Measurements from ENCODE around the gene ADAMTS3. TPM values are rescaled to one million over a fixed set of nuclear protein-coding genes. Genes with fewer than 3 reads are reported as not detected.

Gene ADAMTS3
- under 1 TPM; 0.12 to 0.25 TPM for total RNA-seq
- long read RNA-seq, result 0 reads

DNA sequence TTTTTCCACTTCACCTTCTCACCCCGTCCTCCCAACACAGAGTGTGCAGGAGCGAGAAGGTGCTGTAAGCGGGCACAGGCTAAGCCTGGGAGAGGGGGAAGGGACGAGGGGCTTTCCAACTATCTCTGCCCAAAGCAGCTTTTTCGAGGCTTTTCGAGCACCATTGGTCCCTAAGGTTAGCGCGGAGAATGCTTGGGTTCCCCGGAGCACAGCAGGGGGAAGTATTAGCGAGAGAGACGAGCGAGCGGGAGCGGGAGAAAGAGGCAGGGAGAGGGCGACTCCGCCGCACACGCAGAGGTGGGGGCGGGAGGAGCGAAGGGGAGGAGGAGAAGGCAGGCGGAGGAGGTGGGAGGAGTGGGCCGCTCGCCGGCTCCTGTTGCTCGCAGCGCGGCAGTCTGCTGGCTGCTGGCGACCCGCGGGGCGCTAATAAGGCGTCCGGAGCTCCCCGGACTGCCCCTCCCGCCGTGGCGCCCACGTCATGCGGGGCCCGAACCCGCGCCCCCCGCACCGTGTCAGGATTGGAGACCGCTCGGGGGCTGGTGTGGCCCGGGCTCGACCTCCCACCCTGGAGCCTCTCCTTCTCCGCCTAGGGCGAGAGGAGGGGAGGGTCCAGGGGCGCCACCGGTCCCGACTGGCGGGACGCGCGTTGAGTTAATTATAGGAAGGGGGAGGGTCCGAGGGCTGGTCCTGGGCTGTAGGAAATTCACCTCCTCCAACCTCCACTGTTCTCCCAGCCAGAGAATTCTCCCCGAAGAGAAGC, at the start of gene ADAMTS3:
Gene ADAMTS3 (minus strand): TSS at position 263 of the 760 bp plus-strand sequence. CDS start 459 bp downstream, outside the sequence.
- intact Hi-C loops (cut with DNase I, micrococcal nuclease), result no loop called here
- peak; percentile 28 to 34 for DNase-seq
- ATAC-seq, result peak; percentile 48

DNA sequence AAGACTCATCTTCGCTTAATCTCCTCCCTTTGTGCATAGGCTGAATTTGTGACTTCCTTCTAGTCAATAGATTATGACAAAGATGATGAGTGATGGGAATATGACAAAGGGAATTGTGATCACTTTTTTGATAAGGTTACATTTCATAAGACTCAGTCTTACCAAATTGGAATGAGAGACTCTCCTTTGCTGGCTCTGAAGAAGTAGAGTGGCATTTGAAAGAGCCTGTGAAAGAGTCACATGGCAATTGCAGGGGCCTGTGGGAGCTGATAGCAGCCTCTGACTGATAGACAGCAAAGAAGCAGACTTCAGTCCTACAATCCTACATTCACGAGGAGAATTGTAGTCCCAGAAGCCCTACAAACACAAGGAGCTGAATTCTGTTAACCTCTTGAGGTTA, 44.9 kb upstream of the ADAMTS3 start:
- intact Hi-C loops (cut with DNase I, micrococcal nuclease), result no loop called here
- no peak for DNase-seq
- ATAC-seq, result no peak

DNA sequence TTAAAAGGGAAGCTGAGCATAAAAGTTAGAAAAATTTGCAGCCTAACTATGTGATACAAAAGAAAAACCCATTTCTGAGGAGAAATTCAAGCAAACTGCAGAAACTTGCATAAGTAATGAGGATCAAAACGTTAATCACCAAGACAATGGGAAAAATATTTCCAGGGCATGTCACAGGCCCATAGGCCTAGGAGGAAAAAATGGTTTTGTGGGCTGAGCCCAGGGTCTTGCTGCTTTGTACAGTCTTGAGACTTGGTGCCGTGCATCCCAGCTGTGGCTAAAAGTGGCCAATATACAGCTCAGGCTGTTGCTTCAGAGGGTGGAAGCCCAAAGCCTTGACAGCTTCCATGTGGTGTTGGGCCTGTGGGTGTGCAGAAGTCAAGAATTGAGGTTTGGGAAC, 37.7 kb upstream of the ADAMTS3 start:
- DNase-seq (no peak), ATAC-seq (no peak)
- intact Hi-C loops (cut with DNase I, micrococcal nuclease), result no loop called here

DNA sequence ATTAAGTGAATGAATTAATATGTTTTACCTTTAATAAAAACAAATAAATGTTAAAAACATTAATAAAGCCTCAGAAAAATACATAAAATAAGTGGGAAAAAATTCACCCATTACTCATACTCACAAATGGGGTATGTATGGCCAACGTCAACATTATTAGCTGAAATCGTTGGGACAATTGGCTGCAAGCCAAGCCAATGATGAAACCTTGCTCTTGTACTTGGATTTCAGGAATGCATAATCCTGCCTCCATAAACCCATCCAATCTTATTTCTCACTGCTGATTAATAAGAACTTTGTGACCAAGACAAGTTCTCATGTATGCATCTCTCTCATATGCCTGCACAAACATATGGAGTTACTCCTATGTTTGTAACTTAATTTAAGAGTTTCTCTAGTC, 35.3 kb upstream of the ADAMTS3 start:
- intact Hi-C loops (cut with DNase I, micrococcal nuclease), result no loop called here
- no peak for DNase-seq
- ATAC-seq, result no peak

DNA sequence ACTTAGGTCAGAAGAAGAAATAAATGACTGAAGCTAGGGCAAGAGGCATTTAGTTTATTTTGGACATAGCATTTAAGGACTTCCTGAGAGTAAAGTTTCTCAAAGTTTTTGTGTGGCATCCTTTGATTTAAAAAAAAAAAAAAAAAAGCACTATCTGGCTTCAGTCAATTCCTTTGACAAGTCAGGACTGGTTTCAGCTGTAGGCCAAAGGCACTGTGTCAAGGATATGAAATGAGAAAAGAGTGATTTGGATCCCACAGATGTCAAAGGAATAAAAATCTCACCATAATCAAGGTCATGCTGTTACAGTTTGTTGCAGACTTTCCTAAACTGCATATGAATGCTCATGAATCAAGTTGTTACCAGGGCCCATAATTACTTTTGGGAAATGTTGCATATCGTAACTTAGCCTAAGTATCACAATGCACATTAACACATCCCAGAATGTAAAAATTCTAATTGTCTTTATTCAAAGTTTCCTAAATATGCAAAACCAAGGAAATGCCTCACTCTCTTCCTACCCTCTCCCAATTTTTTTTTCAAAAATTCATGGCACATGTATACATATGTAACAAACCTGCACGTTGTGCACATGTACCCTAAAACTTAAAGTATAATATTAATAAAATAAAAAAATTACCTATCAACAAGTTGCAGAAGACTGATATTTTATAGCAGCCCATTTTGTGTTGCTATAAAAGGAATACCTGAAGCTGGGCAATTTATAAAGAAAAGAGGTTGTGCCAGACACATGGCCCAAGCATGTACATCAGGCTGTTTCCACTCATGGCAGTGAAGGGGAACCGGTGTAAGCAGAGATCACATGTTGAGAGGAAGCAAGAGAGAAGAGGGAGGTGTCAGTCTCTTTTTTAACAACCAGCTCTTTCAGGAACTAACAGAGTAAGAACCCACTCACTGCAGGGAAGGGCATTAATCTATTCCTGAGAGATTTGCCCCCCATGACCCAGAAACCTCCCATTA, 33.7 kb upstream of the ADAMTS3 start:
- no peak for ATAC-seq
- no peak for DNase-seq
- intact Hi-C loops (cut with DNase I, micrococcal nuclease), result no loop called here

DNA sequence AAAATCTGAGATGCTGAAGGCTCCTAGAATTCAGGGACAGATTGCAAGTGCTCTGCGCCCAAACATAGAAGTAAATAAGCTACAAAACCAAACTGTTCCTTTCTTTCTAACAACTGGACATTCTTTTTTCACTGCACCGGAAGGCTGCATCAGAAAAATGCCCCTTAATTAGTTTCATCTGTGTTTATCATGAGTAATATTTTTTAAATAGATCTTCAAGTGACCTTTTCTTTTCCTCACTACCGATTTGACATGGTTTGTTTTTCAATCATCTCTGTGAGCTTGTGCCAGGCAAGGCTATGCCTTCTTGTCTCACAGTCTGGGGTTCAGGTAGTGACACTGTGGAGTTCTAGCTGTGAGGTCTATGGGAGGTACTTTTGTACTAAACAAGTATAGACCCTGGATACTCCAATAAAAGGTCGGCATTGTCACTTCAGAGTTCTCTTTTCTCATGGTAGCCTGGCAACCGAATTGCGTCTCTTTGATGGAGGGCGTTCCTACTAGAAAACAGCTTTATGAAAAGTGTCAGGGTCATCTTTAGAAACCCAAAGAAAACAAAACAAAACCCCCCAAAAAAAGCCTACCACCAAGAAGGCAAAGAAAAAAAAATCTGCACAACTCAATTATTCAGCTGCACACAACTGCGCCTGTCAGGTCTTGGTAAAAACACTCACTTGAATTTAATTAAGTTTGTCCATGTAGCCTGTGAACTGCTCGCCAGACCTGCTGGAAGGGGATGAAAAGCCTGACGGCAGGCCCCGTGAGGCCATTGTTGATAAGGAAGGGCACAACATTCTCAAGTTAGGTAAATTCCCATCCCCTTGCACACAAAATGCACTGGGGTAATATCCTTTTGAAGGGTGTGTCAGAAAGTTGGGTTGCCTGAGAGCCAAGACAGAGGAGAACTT, 22.8 kb upstream of the ADAMTS3 start:
- intact Hi-C loops (cut with DNase I, micrococcal nuclease), result no loop called here
- DNase-seq (no peak), ATAC-seq (no peak)

DNA sequence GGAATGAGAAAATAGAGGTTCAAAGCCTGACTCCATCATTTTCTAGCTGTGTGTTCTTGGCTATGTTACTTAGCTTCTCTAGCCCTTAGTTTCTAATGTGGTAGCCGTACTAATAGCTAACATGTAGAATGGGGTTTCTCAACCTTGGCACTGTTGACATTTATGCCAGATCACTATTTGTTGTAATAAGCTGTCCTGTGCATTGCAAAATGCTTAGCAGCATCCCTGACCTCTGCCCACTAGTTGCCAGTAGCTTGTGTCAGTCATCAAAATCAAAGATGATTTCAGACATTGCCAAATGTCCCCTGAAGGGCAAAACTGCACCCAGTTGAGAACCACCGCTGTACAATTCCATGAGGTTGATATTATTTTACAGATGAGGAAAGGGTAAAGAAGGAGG, 18.3 kb upstream of the ADAMTS3 start:
- intact Hi-C loops (cut with DNase I, micrococcal nuclease), result no loop called here
- ATAC-seq, result no peak
- no peak for DNase-seq

DNA sequence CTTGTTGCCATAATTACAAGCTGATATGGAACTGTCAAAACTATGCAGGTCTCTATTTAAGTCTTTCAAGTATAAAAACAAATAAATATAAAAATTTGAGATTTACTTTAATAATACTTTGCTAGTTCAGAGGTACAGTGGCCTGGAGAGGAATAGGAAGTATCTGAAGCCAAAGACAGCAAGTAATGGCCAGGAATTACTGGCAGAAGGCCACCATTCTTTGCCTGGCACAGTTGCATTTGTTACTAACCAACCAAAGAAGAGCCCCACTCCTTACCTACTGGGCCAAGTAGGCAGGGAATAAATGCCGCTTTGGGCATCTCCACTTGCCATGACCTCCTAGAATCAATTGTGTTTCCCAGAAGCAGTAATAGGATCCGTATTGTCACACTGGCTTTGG, 13.8 kb upstream of the ADAMTS3 start:
- intact Hi-C loops (cut with DNase I, micrococcal nuclease), result no loop called here
- ATAC-seq (no peak), DNase-seq (no peak)

DNA sequence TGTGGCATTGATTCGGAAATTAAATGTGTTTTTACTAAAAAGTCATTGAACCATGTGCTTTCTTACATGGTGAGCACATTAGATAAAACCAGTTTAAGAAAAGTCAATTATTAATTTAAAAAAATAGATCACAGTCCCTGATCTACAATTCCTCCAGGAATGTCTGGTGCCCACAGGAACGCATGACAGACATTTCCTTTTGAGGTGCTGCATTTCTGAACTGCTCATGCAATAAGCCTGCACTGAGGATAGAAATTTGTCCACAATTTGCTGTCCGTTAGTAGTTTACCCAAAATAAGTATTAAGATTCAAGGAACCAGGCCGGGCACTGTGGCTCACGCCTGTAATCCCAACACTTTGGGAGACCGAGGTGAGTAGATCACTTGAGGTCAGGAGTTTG, 8.2 kb upstream of the ADAMTS3 start:
- DNase-seq (no peak), ATAC-seq (no peak)
- intact Hi-C loops (cut with DNase I, micrococcal nuclease), result no loop called here

DNA sequence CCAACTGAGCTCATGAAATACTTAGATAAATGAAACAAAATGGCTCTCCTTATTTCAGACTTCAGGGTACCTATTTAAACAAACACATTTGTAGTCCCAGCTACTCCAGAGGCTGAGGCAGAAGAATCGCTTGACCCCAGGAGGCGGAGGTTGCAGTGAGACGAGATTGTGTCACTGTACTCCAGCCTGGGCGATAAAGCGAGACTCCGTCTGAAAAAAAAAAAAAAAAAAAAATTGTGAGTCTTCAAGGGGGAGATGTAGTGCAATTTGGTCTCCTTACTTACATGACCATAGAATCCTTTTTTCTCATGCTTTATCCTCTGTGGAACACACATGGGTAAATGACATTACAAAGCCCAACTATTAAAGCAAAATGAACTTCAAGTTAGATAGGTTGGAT, 2.3 kb upstream of the ADAMTS3 start:
- intact Hi-C loops (cut with DNase I, micrococcal nuclease), result no loop called here
- ATAC-seq (no peak), DNase-seq (no peak)

DNA sequence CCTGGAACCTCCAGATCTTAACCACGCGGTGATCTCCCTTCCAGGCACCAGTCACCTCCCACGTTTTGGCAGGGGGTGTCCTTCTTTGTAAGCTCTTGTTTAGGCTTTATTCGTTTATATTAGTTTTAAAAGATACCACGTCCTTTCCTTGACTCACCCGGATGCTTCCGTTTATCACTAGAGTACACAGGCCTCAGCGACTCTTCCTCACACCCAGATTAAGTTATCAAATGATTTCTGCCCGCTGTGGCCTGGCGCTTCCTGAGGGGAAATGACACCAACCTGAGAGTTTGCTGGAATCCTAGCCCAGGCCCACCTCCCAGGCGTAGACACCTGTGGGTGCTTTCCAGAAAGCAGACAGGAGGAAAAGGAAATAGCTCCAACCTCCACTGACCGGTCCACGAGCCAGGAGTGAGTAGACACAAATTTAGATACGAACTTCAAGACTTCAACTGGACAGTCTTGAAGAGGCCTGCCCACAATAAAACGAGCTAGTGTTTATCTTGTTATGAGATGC, 756 bp upstream of the ADAMTS3 start:
- no peak for ATAC-seq
- DNase-seq, result no peak
- intact Hi-C loops (cut with DNase I, micrococcal nuclease), result no loop called here

DNA sequence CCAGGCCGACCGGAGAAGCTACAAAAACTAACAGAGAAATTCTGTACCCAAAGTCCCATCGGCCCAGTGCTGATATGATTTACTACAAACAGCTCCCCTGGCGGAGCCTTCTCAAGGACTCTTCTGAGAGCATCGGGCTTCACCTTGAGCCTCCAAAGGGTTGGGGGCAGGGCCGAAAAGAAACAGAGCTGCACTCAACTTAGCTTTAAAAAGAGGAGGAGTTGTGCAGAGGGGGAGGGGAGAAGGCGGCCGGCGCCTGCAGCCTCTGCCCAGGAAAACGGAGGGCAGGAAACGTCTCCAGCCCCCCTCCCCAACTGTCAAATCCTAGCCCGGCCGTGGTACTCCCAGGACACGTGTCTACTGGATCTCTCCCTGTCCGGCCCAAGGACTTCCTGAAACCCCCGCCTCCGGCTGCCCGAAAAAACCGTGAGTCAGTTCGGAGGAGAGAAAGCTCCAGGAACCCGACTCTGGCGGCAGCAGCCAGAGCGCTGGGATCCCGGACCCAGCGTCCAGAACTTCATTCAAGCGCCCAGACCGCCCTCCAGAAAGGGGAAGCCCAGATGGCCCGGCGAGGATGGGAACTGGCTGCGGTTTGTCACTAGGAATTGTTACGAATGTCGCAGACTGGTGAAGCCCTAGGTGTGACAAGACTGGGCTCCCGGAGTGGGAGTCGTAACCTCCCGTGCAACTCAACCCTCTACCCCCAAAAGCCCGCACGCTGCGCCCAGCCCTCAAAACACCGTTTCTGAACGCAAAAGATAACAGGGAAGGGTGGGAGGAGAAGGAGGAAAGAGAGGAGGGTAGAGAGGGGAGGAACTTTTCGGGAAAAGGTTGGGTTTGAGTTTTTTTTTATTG, 973 bp downstream of the ADAMTS3 start:
- ATAC-seq (peak; percentile 60), DNase-seq (peak; percentile 36 to 43)
- intact Hi-C loops (cut with DNase I, micrococcal nuclease), result no loop called here

DNA sequence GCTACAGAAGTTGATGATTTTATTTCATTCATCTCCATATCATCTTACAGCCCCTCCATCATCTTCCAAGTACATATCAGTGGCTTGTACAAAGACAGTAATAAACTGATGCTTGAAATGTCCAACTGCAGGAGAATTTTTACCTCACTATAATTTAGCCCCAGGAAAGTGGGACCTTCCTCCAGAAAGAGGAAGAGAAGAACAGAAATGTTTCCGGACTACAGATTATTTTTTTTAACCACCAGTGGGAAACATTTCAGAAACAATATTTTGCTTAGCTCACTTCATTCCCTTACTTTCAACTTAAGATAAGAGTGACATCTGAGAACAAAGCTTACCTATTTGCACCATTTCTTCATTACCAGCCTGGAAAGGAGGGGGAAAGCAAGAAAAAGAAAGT, 2.0 kb downstream of the ADAMTS3 start:
- intact Hi-C loops (cut with DNase I, micrococcal nuclease), result no loop called here
- ATAC-seq, result no peak
- DNase-seq, result no peak

DNA sequence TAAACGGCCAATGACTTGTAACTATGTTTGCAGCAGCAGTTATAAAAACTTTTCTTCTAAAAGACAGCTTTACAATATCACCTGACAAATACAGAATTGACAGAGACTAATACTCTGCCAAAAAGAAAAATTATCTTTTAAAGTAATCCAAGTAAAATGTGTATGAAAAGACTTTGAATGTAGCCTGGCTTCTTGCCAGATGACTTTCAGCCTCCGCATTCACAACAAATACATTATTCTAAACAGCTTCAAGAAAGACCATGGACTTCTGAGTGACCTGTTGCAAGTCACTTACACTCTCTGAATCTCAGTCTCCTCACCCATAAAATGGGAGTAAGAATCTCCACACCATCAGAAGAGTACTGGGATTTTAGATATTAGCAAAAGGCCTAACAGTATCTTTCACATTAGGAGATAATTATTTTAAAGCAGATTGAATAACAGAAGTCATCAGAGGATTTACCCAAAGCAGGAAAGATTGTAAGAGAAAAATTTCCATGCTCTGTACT, 2.5 kb downstream of the ADAMTS3 start:
- intact Hi-C loops (cut with DNase I, micrococcal nuclease), result no loop called here
- ATAC-seq (no peak), DNase-seq (no peak)

DNA sequence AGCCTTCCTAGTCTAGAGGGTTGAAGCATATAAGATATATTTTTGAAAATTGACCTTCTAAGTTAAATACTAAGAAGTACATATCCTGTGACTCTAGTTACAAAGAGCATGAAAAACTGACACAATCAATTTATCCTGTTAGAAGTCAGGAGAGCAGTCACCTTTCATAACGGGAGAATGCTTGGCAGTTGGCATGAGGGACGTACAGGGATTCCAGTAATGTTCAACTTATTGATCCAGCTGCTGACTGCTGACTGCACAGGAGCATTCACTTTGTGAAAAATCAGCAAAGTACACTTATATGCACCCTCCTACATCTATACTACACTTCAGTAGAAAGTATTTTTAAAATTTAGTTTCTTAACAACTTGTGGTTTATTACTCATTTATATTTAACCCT, 4.2 kb downstream of the ADAMTS3 start:
- no peak for DNase-seq
- intact Hi-C loops (cut with DNase I, micrococcal nuclease), result no loop called here
- no peak for ATAC-seq

DNA sequence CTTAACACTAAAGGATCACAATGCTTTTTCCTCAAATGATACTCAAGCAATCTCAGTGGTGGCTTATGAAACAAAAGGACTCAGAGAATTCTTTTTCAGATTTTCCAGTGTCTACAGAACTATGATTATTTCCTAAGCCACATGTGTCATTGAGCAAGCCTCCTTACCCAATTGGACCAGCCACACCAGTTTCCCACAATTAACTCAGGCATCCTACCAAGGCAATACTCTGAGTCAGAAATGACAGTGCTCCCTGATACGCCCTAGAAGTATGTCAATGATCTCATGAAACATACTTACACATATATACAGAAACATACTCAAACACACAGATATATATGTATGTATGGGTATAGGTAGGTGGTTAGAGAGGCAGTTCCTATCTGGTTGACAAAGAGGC, 4.8 kb downstream of the ADAMTS3 start:
- ATAC-seq (no peak), DNase-seq (no peak)
- intact Hi-C loops (cut with DNase I, micrococcal nuclease), result no loop called here

DNA sequence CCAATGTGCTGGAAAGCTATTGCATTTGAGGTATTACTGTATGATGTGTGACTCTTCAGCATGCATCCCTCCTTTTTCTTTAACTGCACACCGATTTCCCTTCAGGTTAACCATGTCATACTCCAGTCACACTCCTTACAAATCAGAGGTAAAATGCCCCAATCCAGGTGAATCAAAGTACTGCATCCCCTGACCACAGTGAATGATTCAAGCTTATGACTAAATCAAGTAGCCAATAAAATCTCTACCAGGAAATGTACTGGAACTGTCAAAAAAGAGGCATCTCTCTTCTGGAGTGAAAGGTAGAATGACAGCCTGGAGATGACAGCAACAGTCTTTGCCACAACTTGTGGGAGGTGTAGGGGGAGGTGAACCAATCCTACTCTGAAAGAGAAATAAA, 10.4 kb downstream of the ADAMTS3 start:
- ATAC-seq, result no peak
- intact Hi-C loops (cut with DNase I, micrococcal nuclease), result no loop called here
- DNase-seq, result no peak

DNA sequence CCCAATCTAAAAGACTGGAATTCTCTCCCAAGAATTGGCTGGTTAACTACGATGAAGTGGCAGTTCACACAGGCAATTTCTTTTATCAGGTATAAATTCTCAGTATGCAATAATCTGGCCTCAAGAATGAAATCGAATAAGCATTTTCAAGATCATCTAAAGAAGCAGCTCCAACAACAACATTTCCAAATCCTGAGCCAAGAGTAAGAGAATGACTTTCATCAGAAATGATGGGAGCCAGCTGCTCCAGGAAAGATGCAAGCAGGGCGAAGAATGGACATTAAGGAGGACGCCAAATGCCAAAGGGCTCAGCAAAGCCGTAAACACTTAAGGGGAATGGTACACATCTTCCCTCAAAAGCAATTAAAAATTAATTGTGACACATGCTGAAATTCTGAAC, 12.0 kb downstream of the ADAMTS3 start:
- ATAC-seq, result no peak
- DNase-seq, result no peak
- intact Hi-C loops (cut with DNase I, micrococcal nuclease), result no loop called here
